ENCODE data around the gene MRPS23. TPM values are rescaled to one million over a fixed set of nuclear protein-coding genes. Genes with fewer than 3 reads are reported as not detected.

Gene MRPS23
- total RNA-seq, 4 donors from 2014 or later: 0.37 to 11.1 (median 6.5) TPM

- peak overlapping the region; percentile 19 to 64 (median 51) for H3K27ac ChIP-seq
- 45 to 64% methylated on average over 4 to 12 of the region's 12 CpGs for WGBS, 2 donors (ENCODE audit: low coverage in 1 of 2)
- no peak for DNase-seq
Observed at GRCh38 chr17:57832314-57833178, 17.3 kb downstream of the MRPS23 start.

GRCh38 chr17:57830880-57831279 is 19.0 kb downstream of the MRPS23 start:
- Histone ChIP-seq H3K4me3 (no peak overlapping the region), H3K9me3 (no peaks in the 10 kb centered on the region), H3K4me1 (peaks cover 0 to 9% (median 9%) of the 10 kb centered on the region in 4 donors), H3K36me3 (no peaks in the 10 kb centered on the region), H3K27me3 (no peaks in the 10 kb centered on the region), H3K27ac (no peak overlapping the region)
- intact Hi-C loops (cut with DNase I; ENCODE audit: low total_unique reads): loop anchor here (10.0 kb wide), 1 partner anchor 696 kb away; no protein-coding TSS in a partner anchor
- DNase-seq: no peak
- WGBS, 2 donors (ENCODE audit: low coverage in 1 of 2): 88% methylated on average over 7 of the region's 7 CpGs; no CpG with 5 or more reads in 1 of the 2 donors
- TF ChIP-seq POLR2A (IDR thresholded peaks at IDR 0.05) (no peak), EP300 (IDR thresholded peaks at IDR 0.05; ENCODE audit: low read depth) (no peak), POLR2AphosphoS5 (IDR thresholded peaks at IDR 0.05) (no peak), CTCF (IDR thresholded peaks at IDR 0.05) (no peak)
- in situ Hi-C loops (cut with MboI; ENCODE audit: low pct_ligation_motif_present in 1 of 4, low pct_unique_long_range_greater_than_20kb in 1 of 4, low sequenced_read_pairs in 3 of 4): loop anchor here in 1 of 4 donors (10.0 kb wide), 1 partner anchor 706 kb away; no protein-coding TSS in a partner anchor

More at GRCh38 chr17:57832314-57833178, 17.3 kb downstream of the MRPS23 start:
- Histone ChIP-seq H3K36me3 (no peaks in the 10 kb centered on the region), H3K9me3 (no peaks in the 10 kb centered on the region), H3K4me1 (peaks cover 0 to 9% (median 9%) of the 10 kb centered on the region in 4 donors), H3K27me3 (no peaks in the 10 kb centered on the region), H3K4me3 (peak overlapping the region in 2 of 4 donors; percentile 31 to 48)
- intact Hi-C loops (cut with DNase I; ENCODE audit: low total_unique reads) (loop anchor here (10.0 kb wide), 1 partner anchor 698 kb away; no protein-coding TSS in a partner anchor), in situ Hi-C loops (cut with MboI; ENCODE audit: low pct_ligation_motif_present in 1 of 4, low pct_unique_long_range_greater_than_20kb in 1 of 4, low sequenced_read_pairs in 3 of 4) (loop anchor here in 1 of 4 donors (10.0 kb wide), 1 partner anchor 708 kb away; no protein-coding TSS in a partner anchor)
- TF ChIP-seq CTCF (IDR thresholded peaks at IDR 0.05) (no peak), POLR2AphosphoS5 (IDR thresholded peaks at IDR 0.05) (no peak), EP300 (IDR thresholded peaks at IDR 0.05; ENCODE audit: low read depth) (no peak), POLR2A (IDR thresholded peaks at IDR 0.05) (no peak)

- no peak overlapping the region for H3K4me3 ChIP-seq
- no peak overlapping the region for H3K27ac ChIP-seq
- no peaks in the 10 kb centered on the region for H3K27me3 ChIP-seq
- H3K9me3 ChIP-seq: no peaks in the 10 kb centered on the region
- 70 to 86% methylated on average over 12 to 15 of the region's 15 CpGs for WGBS, 2 donors (ENCODE audit: low coverage in 1 of 2)
- no peak for TF ChIP-seq CTCF (IDR thresholded peaks at IDR 0.05)
- no peak for TF ChIP-seq POLR2A (IDR thresholded peaks at IDR 0.05)
- no peak for TF ChIP-seq EP300 (IDR thresholded peaks at IDR 0.05; ENCODE audit: low read depth)
- TF ChIP-seq POLR2AphosphoS5 (IDR thresholded peaks at IDR 0.05): no peak
- intact Hi-C loops (cut with DNase I; ENCODE audit: low total_unique reads): no loop called here
- H3K36me3 ChIP-seq: no peaks in the 10 kb centered on the region
- in situ Hi-C loops (cut with MboI; ENCODE audit: low pct_ligation_motif_present in 1 of 4, low pct_unique_long_range_greater_than_20kb in 1 of 4, low sequenced_read_pairs in 3 of 4): no loop called here
- H3K4me1 ChIP-seq: no peaks in the 10 kb centered on the region
- no peak for DNase-seq
Observed at GRCh38 chr17:57823469-57824401, 26.1 kb downstream of the MRPS23 start.

All from transverse colon (tissue), 4 donors.